ENCODE measurements around the gene MAGEF1. TPM values are rescaled to one million over a fixed set of nuclear protein-coding genes. Genes with fewer than 3 reads are reported as not detected.

MAGEF1 gene
- total RNA-seq, 4 donors from 2014 or later, result 33.9 to 55.4 (median 49.0) TPM

DNA sequence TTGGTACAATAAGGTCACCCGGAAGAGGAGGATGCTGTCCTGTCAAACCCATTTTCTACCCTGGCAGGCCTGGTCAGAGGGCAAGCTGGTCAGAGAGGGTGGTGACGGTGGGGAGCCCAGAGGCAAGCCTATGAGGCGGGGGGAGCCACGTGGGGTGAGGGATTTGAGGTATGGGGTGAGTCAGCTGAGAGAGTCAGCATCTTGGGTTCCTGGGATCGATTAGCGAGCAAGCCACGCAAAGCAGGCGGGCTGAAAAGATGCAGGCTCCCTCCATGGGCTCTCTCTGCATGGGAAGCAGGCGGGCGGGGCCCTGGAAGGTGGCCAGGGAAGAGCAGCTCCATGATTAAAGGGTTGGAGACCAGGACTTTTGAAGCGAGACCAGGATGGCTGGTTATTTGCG is 48.1 kb downstream of the MAGEF1 start:
- no peak overlapping the region for H3K27ac ChIP-seq
- no peaks in the 10 kb centered on the region for H3K27me3 ChIP-seq
- intact Hi-C loops (cut with DNase I; ENCODE audit: low total_unique reads), result no loop called here
- DNase-seq, result no peak
- no peak overlapping the region for H3K4me3 ChIP-seq
- no peaks in the 10 kb centered on the region for H3K4me1 ChIP-seq
- no peaks in the 10 kb centered on the region for H3K36me3 ChIP-seq
- no peak for TF ChIP-seq POLR2A (IDR thresholded peaks at IDR 0.05)
- TF ChIP-seq, protein P1, sequence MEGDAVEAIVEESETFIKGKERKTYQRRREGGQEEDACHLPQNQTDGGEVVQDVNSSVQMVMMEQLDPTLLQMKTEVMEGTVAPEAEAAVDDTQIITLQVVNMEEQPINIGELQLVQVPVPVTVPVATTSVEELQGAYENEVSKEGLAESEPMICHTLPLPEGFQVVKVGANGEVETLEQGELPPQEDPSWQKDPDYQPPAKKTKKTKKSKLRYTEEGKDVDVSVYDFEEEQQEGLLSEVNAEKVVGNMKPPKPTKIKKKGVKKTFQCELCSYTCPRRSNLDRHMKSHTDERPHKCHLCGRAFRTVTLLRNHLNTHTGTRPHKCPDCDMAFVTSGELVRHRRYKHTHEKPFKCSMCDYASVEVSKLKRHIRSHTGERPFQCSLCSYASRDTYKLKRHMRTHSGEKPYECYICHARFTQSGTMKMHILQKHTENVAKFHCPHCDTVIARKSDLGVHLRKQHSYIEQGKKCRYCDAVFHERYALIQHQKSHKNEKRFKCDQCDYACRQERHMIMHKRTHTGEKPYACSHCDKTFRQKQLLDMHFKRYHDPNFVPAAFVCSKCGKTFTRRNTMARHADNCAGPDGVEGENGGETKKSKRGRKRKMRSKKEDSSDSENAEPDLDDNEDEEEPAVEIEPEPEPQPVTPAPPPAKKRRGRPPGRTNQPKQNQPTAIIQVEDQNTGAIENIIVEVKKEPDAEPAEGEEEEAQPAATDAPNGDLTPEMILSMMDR (IDR thresholded peaks at IDR 0.05), result no peak
- no peaks in the 10 kb centered on the region for H3K9me3 ChIP-seq

DNA sequence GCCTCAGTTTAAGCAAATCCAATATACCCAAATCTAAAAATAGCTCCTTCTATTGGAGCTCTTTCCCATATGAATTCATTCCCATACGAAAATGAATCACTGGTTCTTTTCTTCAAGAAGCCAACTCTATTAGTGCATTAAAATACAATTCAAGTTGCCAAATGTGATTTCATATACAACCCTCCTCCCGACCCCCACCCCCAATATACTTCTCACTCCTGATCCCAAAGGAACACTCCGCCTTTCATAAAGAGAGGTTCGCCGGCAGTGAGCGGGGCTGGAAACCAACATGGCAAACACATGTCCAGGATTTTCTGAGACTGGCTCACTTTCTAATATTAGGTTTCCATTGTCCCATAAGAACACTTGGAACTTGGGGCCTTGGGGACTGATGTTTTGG is 48.5 kb downstream of the MAGEF1 start:
- intact Hi-C loops (cut with DNase I; ENCODE audit: low total_unique reads), result no loop called here
- Histone ChIP-seq H3K4me1 (no peaks in the 10 kb centered on the region), H3K27ac (no peak overlapping the region), H3K4me3 (no peak overlapping the region), H3K9me3 (no peaks in the 10 kb centered on the region), H3K27me3 (no peaks in the 10 kb centered on the region), H3K36me3 (no peaks in the 10 kb centered on the region)
- DNase-seq, result no peak
- TF ChIP-seq, protein P1 (IDR thresholded peaks at IDR 0.05), result no peak
- TF ChIP-seq POLR2A (IDR thresholded peaks at IDR 0.05), result no peak

DNA sequence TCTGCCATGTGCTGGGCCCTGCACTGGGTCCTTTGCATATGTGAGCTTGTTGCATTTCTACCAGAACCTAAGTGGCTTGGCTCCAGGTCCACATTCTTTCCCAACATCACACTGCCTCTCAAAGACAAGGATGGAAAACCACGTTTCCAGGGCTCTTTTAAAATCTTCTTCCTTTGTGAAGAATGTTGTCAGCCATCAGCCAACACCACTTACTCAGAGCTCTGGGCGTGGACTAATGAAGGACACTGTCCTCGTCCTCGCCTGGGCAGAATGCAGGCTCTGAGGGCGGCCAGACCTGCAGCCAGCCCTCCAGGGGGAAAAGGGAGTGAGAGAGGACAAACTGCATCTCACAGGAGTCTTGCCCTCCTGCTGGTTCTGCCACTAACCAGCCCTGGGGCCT is 49.7 kb downstream of the MAGEF1 start:
- Histone ChIP-seq H3K27ac (no peak overlapping the region), H3K9me3 (no peaks in the 10 kb centered on the region), H3K27me3 (no peaks in the 10 kb centered on the region), H3K36me3 (no peaks in the 10 kb centered on the region), H3K4me1 (no peaks in the 10 kb centered on the region), H3K4me3 (no peak overlapping the region)
- intact Hi-C loops (cut with DNase I; ENCODE audit: low total_unique reads), result no loop called here
- no peak for TF ChIP-seq POLR2A (IDR thresholded peaks at IDR 0.05)
- TF ChIP-seq, protein P1 (IDR thresholded peaks at IDR 0.05), result no peak
- DNase-seq, result no peak

- intact Hi-C loops (cut with DNase I; ENCODE audit: low total_unique reads), result no loop called here
- TF ChIP-seq POLR2A (IDR thresholded peaks at IDR 0.05), result no peak
- TF ChIP-seq, protein P1 (IDR thresholded peaks at IDR 0.05), result no peak
- no peaks in the 10 kb centered on the region for H3K9me3 ChIP-seq
- no peaks in the 10 kb centered on the region for H3K4me1 ChIP-seq
- DNase-seq, result no peak
- H3K27ac ChIP-seq, result no peak overlapping the region
- H3K4me3 ChIP-seq, result no peak overlapping the region
- no peaks in the 10 kb centered on the region for H3K27me3 ChIP-seq
- no peaks in the 10 kb centered on the region for H3K36me3 ChIP-seq
Observed at GRCh38 chr3:184660931-184661330, 50.9 kb downstream of the MAGEF1 start.

Other genes starting within 250 kb of the MAGEF1 start
- gene EPHB3, start 150.3 kb downstream of the MAGEF1 start, total RNA-seq, result 10 to 100 TPM in 2 of 4 donors, 1 to 10 TPM in 2; 2.0 to 70.2 (median 19.7) TPM
- gene VPS8, start 100.1 kb upstream of the MAGEF1 start, total RNA-seq, result 100 to 1,000 TPM in 3 of 4 donors, 10 to 100 TPM in 1; 76.5 to 281 (median 163) TPM